OCI-LY1 (cell line): ENCODE results near the gene DNMBP.

Source experiments
- H2AFZ ChIP-seq: fragments of 200-600 bp; sonication (generic), shearing (Covaris generic); 2 replicates; pipeline ENCODE4 v1.6.0; 2014; ENCODE audit warnings: antibody characterized with exemption, mild to moderate bottlenecking, low read length
- H3F3A ChIP-seq: fragments of 200-600 bp; sonication (generic), shearing (Covaris generic); 2 replicates; pipeline ENCODE4 v1.6.0; 2014; ENCODE audit warnings: mild to moderate bottlenecking, antibody characterized with exemption, low read length, moderate library complexity; ENCODE audit not compliant: insufficient read depth
- H3K27ac ChIP-seq: fragments of 200-600 bp; sonication (generic); 2 replicates; pipeline ENCODE4 v1.5.1; 2014; ENCODE audit warnings: low read length, mixed run types, mild to moderate bottlenecking, low read depth; ENCODE audit not compliant: poor library complexity, severe bottlenecking
- H3K27me3 ChIP-seq: fragments of 200-600 bp; sonication (generic); 2 replicates; pipeline ENCODE4 v1.6.0; 2014; ENCODE audit warnings: antibody characterized with exemption, mild to moderate bottlenecking, low read length, moderate library complexity; ENCODE audit not compliant: insufficient read depth
- H3K36me3 ChIP-seq: fragments of 200-600 bp; sonication (generic); 2 replicates; pipeline ENCODE4 v1.6.1; 2014; ENCODE audit warnings: mild to moderate bottlenecking, antibody characterized with exemption, low read length, moderate library complexity, mixed read lengths; ENCODE audit not compliant: insufficient read depth
- H3K4me1 ChIP-seq: fragments of 200-600 bp; sonication (generic); 2 replicates; pipeline ENCODE4 v1.5.1; 2014; ENCODE audit warnings: mild to moderate bottlenecking, low read length, moderate library complexity; ENCODE audit not compliant: insufficient read depth, severe bottlenecking
- H3K4me2 ChIP-seq: fragments of 200-600 bp; sonication (generic), shearing (Covaris generic); 2 replicates; pipeline ENCODE4 v1.6.1; 2014; ENCODE audit warnings: low read length
- H3K4me3 ChIP-seq: fragments of 200-600 bp; sonication (generic); 2 replicates; pipeline ENCODE4 v1.5.1; 2014; ENCODE audit warnings: low read length, low read depth, mild to moderate bottlenecking, mixed read lengths; ENCODE audit not compliant: poor library complexity, severe bottlenecking
- H3K79me2 ChIP-seq: fragments of 200-600 bp; shearing (Covaris generic); 2 replicates; pipeline ENCODE4 v1.6.1; 2016; ENCODE audit warnings: mixed run types, low read length, mixed read lengths; ENCODE audit not compliant: insufficient read depth
- H3K9ac ChIP-seq: fragments of 200-600 bp; sonication (generic), shearing (Covaris generic); 2 replicates; pipeline ENCODE4 v1.6.1; 2014; ENCODE audit warnings: mild to moderate bottlenecking, low read length, mixed read lengths
- H3K9me2 ChIP-seq: fragments of 200-600 bp; sonication (generic), shearing (Covaris generic); 2 replicates; pipeline ENCODE4 v1.6.1; 2014; ENCODE audit warnings: low read depth, mild to moderate bottlenecking, low read length, mixed read lengths
- H3K9me3 ChIP-seq: fragments of 200-600 bp; shearing (Covaris generic); 2 replicates; pipeline ENCODE4 v1.6.1; 2014; ENCODE audit warnings: low read length, mixed read lengths
- H4K20me1 ChIP-seq: fragments of 200-600 bp; sonication (generic), shearing (Covaris generic); 2 replicates; pipeline ENCODE4 v1.6.0; 2016; ENCODE audit warnings: mild to moderate bottlenecking, low read length; ENCODE audit not compliant: insufficient read depth
- CTCF ChIP-seq: fragments of 200-600 bp; sonication (generic), shearing (Covaris generic); IDR thresholded peaks from 2 replicates; pipeline ENCODE4 v1.5.1; 2017; ENCODE audit warnings: mild to moderate bottlenecking, antibody characterized with exemption, low read length, moderate library complexity, mixed read lengths
- EZH2 ChIP-seq: fragments of 200-600 bp; sonication (generic), shearing (Covaris generic); IDR thresholded peaks from 2 replicates; pipeline ENCODE4 v1.8.0; 2017; ENCODE audit warnings: borderline replicate concordance, mixed run types, mild to moderate bottlenecking, antibody characterized with exemption, low read length, moderate library complexity, mixed read lengths

DNMBP gene

DNA sequence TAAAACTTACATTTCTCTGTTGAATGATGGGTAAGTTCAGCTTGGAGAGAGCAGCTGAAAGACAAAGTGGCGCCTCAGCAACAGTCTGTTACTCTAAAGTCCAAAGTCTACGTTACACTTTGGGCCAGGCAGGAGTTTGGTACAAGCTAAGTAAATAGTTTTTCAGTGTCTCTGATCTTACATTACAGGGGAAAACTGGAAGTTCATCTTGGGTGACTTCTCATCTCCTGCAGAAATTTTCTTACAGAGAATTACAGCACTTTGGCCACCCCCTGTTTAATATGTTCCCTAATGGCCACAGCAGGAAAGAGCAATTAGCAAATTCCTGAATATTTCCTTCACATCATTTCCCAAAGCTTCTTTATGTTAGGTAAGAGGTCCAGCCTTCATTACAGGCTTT, 160.2 kb downstream of the DNMBP start:
- Histone ChIP-seq H3K4me3 (no peak overlapping the region), H2AFZ (no peak overlapping the region), H4K20me1 (no peaks in the 10 kb centered on the region), H3F3A (no peaks in the 10 kb centered on the region), H3K9ac (no peak overlapping the region), H3K79me2 (no peaks in the 10 kb centered on the region), H3K4me2 (no peak overlapping the region), H3K27me3 (no peaks in the 10 kb centered on the region), H3K36me3 (no peaks in the 10 kb centered on the region), H3K9me2 (no peaks in the 10 kb centered on the region), H3K9me3 (no peaks in the 10 kb centered on the region), H3K27ac (no peak overlapping the region), H3K4me1 (peaks cover 5% of the 10 kb centered on the region)
- no peak for TF ChIP-seq CTCF
- no peak for TF ChIP-seq EZH2

DNA sequence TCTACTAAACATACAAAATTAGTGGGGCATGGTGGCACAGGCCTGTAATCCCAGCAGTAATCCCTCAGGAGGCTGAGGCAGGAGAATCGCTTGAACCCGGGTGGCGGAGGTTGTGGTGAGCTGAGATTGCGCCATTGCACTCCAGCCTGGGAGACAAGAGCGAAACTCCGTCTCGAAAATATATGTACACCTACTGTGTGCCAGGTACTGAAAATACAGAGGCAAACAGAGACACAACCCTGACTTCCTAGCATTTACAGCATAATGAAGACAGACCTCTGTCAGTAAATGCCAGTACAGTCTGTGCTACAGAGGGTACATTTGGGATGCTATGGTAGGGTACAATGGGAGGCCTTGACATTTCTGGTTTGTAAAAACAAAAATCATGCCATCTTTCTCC, 160.7 kb downstream of the DNMBP start:
- Histone ChIP-seq H3K79me2 (no peaks in the 10 kb centered on the region), H4K20me1 (no peaks in the 10 kb centered on the region), H3K4me2 (no peak overlapping the region), H3K36me3 (no peaks in the 10 kb centered on the region), H3K9me2 (no peaks in the 10 kb centered on the region), H3K4me3 (no peak overlapping the region), H3K27ac (no peak overlapping the region), H3K27me3 (no peaks in the 10 kb centered on the region), H3K9ac (no peak overlapping the region), H3K9me3 (no peaks in the 10 kb centered on the region), H2AFZ (no peak overlapping the region), H3F3A (no peaks in the 10 kb centered on the region), H3K4me1 (peaks cover 5% of the 10 kb centered on the region)
- TF ChIP-seq CTCF: no peak
- no peak for TF ChIP-seq EZH2

GRCh38 chr10:99845837-99846382, 163.8 kb downstream of the DNMBP start:
- no peaks in the 10 kb centered on the region for H3K9me3 ChIP-seq
- H3K9ac ChIP-seq: no peak overlapping the region
- no peaks in the 10 kb centered on the region for H3K27me3 ChIP-seq
- no peaks in the 10 kb centered on the region for H3F3A ChIP-seq
- no peaks in the 10 kb centered on the region for H3K36me3 ChIP-seq
- no peak overlapping the region for H3K4me3 ChIP-seq
- H3K9me2 ChIP-seq: no peaks in the 10 kb centered on the region
- no peaks in the 10 kb centered on the region for H4K20me1 ChIP-seq
- peaks cover 5% of the 10 kb centered on the region for H3K4me1 ChIP-seq
- no peaks in the 10 kb centered on the region for H3K79me2 ChIP-seq
- no peak overlapping the region for H3K27ac ChIP-seq
- peak overlapping the region; percentile 52 for H3K4me2 ChIP-seq
- H2AFZ ChIP-seq: no peak overlapping the region
- TF ChIP-seq CTCF (peak; percentile 63), EZH2 (no peak)
